Liver (tissue), 9 donors: Measurements from ENCODE around the gene VEPH1. TPM values are rescaled to one million over a fixed set of nuclear protein-coding genes. Genes with fewer than 3 reads are reported as not detected.

ENCODE experiments used
- DNase-seq: peaks from one replicate; pipeline ENCODE4 v3.0.0-alpha.2; 2017; ENCODE audit warnings: low spot score
- H3K27ac ChIP-seq, 2 donors: one replicate each; pipeline ENCODE4 v1.7.0; 2013; ENCODE audit warnings: inconsistent platforms in 2 of 2, low read length in 2 of 2, control low read depth in 1 of 2, low read depth in 1 of 2, mild to moderate bottlenecking in 1 of 2
- H3K27me3 ChIP-seq, 4 donors: one replicate each; pipeline versions ENCODE4 v1.6.1 to v1.7.0; 2013; ENCODE audit warnings: low read length in 3 of 4, inconsistent platforms in 1 of 4, mild to moderate bottlenecking in 1 of 4, moderate library complexity in 1 of 4; ENCODE audit not compliant: control insufficient read depth in 4 of 4, insufficient read depth in 4 of 4
- H3K36me3 ChIP-seq, 4 donors: one replicate each; pipeline versions ENCODE4 v1.6.1 to v1.7.0; 2013; ENCODE audit warnings: low read length in 3 of 4, mild to moderate bottlenecking in 3 of 4, low read depth in 1 of 4, moderate library complexity in 1 of 4; ENCODE audit not compliant: control insufficient read depth in 4 of 4, insufficient read depth in 3 of 4
- H3K4me1 ChIP-seq, 4 donors: one replicate each; pipeline versions ENCODE4 v1.6.1 to v1.7.0; 2013; ENCODE audit warnings: low read length in 3 of 4, mild to moderate bottlenecking in 3 of 4, moderate library complexity in 1 of 4; ENCODE audit not compliant: control insufficient read depth in 4 of 4, insufficient read depth in 4 of 4
- H3K4me3 ChIP-seq, 3 donors: one replicate each; pipeline versions ENCODE4 v1.6.1 to v1.7.0; 2013; ENCODE audit warnings: low read length in 3 of 3, control low read depth in 1 of 3, low read depth in 1 of 3, mild to moderate bottlenecking in 1 of 3
- H3K9ac ChIP-seq, 2 donors: one replicate each; pipeline ENCODE4 v1.7.0; 2013; ENCODE audit warnings: low read length in 2 of 2, mild to moderate bottlenecking in 2 of 2, moderate library complexity in 2 of 2, control low read depth in 1 of 2, low read depth in 1 of 2
- H3K9me3 ChIP-seq, 4 donors: one replicate each; pipeline versions ENCODE4 v1.6.1 to v1.7.0; 2013; ENCODE audit warnings: low read length in 3 of 4; ENCODE audit not compliant: control insufficient read depth in 4 of 4
- ATF3 ChIP-seq: IDR thresholded peaks from 2 replicates; pipeline ENCODE4 v1.6.1; 2016; ENCODE audit warnings: antibody characterized with exemption
- CTCF ChIP-seq: fragments of 150-350 bp; IDR thresholded peaks from 2 replicates; pipeline ENCODE4 v1.5.1; 2017; ENCODE audit warnings: improper control_type of control experiment, low read depth, low read length; ENCODE audit not compliant: missing input control
- EGR1 ChIP-seq, 2 donors: IDR thresholded peaks; 2 replicates each; pipeline ENCODE4 v1.6.1; 2016 to 2018; ENCODE audit warnings: antibody characterized with exemption in 2 of 2, low read depth in 2 of 2
- GABPA ChIP-seq, 2 donors: IDR thresholded peaks in 1 of 2; conservative IDR thresholded peaks in 1 of 2; 2 replicates each; pipeline ENCODE4 v1.6.1; 2016; ENCODE audit warnings: antibody characterized with exemption in 2 of 2, mild to moderate bottlenecking in 1 of 2, moderate library complexity in 1 of 2
- HNF4A ChIP-seq, 2 donors: conservative IDR thresholded peaks; 2 replicates each; pipeline ENCODE4 v1.6.1; 2016; ENCODE audit warnings: antibody characterized with exemption in 2 of 2, mild to moderate bottlenecking in 2 of 2
- HNF4G ChIP-seq: IDR thresholded peaks from 2 replicates; pipeline ENCODE4 v1.6.1; 2016; ENCODE audit warnings: antibody characterized with exemption
- JUND ChIP-seq, 2 donors: IDR thresholded peaks; 2 replicates each; pipeline ENCODE4 v1.6.1; 2016; ENCODE audit warnings: antibody characterized with exemption in 2 of 2
- MAX ChIP-seq: IDR thresholded peaks from 2 replicates; pipeline ENCODE4 v1.6.1; 2016; ENCODE audit warnings: antibody characterized with exemption
- REST ChIP-seq: IDR thresholded peaks from 2 replicates; pipeline ENCODE4 v1.6.1; 2016; ENCODE audit warnings: antibody characterized with exemption, mild to moderate bottlenecking
- RXRA ChIP-seq, 2 donors: IDR thresholded peaks; 2 replicates each; pipeline ENCODE4 v1.6.1; 2017 to 2018; ENCODE audit warnings: antibody characterized with exemption in 2 of 2, mild to moderate bottlenecking in 1 of 2
- SP1 ChIP-seq: IDR thresholded peaks from 2 replicates; pipeline ENCODE4 v1.6.1; 2018; ENCODE audit warnings: antibody characterized with exemption, mild to moderate bottlenecking
- TAF1 ChIP-seq: conservative IDR thresholded peaks from 2 replicates; pipeline ENCODE4 v1.6.1; 2016; ENCODE audit warnings: antibody characterized with exemption, mild to moderate bottlenecking
- YY1 ChIP-seq: IDR thresholded peaks from 2 replicates; pipeline ENCODE4 v1.6.1; 2016; ENCODE audit warnings: antibody characterized with exemption, mild to moderate bottlenecking
- ZBTB33 ChIP-seq: IDR thresholded peaks from 2 replicates; pipeline ENCODE4 v1.6.1; 2016; ENCODE audit warnings: antibody characterized with exemption
- WGBS: extraction: QIAGEN DNeasy Blood & Tissue Kit; methylation state at CpG from one replicate; pipeline ENCODE4 v1.1.7; 2013; 5-methylcytosine and 5-hydroxymethylcytosine counted together
- polyA plus RNA-seq, 2 donors: library from polyadenylated mRNA; stranded (reverse) in 1 of 2; unstranded in 1 of 2; fragments of 200-250 nt in 1 of 2; fragments of >200 nt in 1 of 2; fragmentation: Nextera tagmentation in 1 of 2; extraction: Ambion mirVana in 1 of 2; gene quantifications; one replicate each; pipeline versions ENCODE4 v1.2.1 to v1.2.3, GENCODE V29; 2013 to 2015
- total RNA-seq, 2 donors: library from RNA; depleted of rRNA; stranded (reverse); fragments of >200 nt; gene quantifications; one replicate each; pipeline ENCODE4 v1.2.3, GENCODE V29; 2014
- donor health status: healthy.
- donor health status: healthy.
- donor health status: healthy.
- donor health status: healthy.
- donor health status: healthy.

The VEPH1 gene
- total and polyA plus RNA-seq, 4 donors = 0.60 to 3.3 (median 1.2) TPM

GRCh38 chr3:157494581-157495281, 8.5 kb downstream of the VEPH1 start:
- Histone ChIP-seq H3K27me3 (no peaks in the 10 kb centered on the region), H3K4me3 (no peak overlapping the region), H3K36me3 (no peaks in the 10 kb centered on the region), H3K9ac (no peak overlapping the region), H3K4me1 (peaks cover 0 to 7% (median 6%) of the 10 kb centered on the region in 4 donors), H3K9me3 (no peaks in the 10 kb centered on the region), H3K27ac (no peak overlapping the region)
- WGBS = 63% methylated on average over 3 of the region's 3 CpGs
- no peak for TF ChIP-seq TAF1
- TF ChIP-seq HNF4G = no peak
- no peak for TF ChIP-seq YY1
- no peak for TF ChIP-seq ZBTB33
- no peak for TF ChIP-seq REST
- no peak for TF ChIP-seq GABPA (IDR thresholded peaks at IDR 0.05 in 1 of 2, conservative IDR thresholded peaks at IDR 0.05 in 1 of 2)
- TF ChIP-seq JUND (IDR thresholded peaks at IDR 0.05) = no peak
- no peak for TF ChIP-seq CTCF
- no peak for TF ChIP-seq MAX
- no peak for TF ChIP-seq SP1
- TF ChIP-seq ATF3 = no peak
- TF ChIP-seq HNF4A (conservative IDR thresholded peaks at IDR 0.05) = no peak
- TF ChIP-seq EGR1 (IDR thresholded peaks at IDR 0.05; ENCODE audit: low read depth in 2 of 2) = no peak
- no peak for TF ChIP-seq RXRA (IDR thresholded peaks at IDR 0.05)
- DNase-seq = no peak
